ENCODE data around the gene SORD.
"Not testable (repeated sequence)": the region's sequence is repeated elsewhere in the genome, so short reads cannot be mapped to it uniquely, and the experiment has no call there.

SORD gene

DNA sequence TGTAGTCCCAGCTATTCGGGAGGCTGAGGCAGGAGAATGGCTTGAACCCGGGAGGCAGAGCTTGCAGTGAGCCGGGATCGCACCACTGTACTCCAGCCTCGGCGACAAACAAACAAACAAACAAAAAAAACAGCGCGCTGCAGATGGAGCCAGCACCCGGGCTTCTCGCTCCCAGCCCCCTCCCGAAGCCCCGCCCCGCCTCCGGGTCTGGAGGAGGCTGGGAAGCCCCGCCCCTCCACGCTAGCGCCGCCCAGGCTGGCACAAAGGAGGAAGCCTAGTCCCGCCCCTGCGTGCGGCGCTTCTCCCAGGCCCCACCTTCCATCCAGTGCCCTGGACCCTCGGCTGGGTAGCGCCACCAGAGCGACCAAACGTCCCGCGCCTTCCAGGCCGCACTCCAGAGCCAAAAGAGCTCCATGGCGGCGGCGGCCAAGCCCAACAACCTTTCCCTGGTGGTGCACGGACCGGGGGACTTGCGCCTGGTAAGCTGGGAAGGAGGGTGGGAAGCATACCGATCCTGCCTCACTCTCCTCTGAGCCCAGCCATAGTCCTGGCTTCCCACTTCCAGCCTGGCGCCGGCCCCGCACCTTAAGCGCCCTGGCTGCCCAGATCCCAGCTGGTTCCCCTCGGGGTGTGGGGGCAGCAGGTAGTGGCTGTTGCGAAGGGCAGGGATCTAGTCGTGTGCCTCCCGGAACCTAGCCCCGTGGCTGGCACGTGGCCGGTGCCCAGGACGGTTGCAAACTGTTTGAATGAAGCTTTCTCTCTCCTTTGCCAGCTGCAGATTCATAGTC lies at the start of gene SORD:
SORD (plus strand) TSS at position 325 of the 788 bp plus-strand sequence; CDS start at position 414, 89 bp downstream.
- DNase-seq (ENCODE audit: low read depth in 2 of 2) = peak; percentile 81 to 83

DNA sequence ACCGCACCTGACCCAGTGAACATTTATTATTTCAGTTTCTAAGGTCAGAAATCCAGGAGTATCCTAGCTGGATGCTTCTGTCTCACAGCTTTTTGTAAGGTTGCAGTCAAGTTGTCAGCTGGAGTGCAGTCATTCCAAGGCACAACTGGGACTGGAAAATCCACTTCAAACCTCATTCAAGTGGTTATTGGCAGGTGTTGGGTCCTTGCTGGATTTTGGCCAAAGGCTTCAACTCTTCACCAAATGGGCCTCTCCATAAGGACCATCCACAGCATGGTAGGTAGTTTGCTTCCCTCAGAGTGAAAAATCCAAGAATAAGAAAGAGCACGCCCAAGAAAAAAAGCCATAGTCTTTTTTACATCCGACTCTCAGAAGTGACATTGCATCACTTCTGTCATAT lies 46.8 kb upstream of the SORD start:
- DNase-seq (ENCODE audit: low read depth in 2 of 2) = not testable (repeated sequence)

DNA sequence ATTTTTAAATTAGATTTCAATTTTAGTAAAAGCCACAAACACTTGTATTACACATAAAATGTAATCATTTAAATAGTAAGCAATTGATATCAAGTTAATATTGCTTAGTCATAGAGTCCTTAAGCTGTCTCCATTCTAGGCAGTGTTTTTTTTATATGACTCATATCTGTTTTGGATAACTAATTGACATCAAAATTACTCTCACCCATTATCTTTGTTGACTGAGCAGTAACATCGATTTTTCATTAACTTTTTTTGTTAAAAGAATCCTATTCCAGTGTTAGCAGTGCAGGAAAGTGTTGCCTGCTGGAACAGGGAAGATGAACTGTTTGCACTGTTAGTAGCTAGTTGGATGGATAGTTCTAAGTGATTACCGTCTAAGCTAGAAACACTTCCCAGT lies 45.2 kb upstream of the SORD start:
- DNase-seq (ENCODE audit: low read depth in 2 of 2) = not testable (repeated sequence)

DNA sequence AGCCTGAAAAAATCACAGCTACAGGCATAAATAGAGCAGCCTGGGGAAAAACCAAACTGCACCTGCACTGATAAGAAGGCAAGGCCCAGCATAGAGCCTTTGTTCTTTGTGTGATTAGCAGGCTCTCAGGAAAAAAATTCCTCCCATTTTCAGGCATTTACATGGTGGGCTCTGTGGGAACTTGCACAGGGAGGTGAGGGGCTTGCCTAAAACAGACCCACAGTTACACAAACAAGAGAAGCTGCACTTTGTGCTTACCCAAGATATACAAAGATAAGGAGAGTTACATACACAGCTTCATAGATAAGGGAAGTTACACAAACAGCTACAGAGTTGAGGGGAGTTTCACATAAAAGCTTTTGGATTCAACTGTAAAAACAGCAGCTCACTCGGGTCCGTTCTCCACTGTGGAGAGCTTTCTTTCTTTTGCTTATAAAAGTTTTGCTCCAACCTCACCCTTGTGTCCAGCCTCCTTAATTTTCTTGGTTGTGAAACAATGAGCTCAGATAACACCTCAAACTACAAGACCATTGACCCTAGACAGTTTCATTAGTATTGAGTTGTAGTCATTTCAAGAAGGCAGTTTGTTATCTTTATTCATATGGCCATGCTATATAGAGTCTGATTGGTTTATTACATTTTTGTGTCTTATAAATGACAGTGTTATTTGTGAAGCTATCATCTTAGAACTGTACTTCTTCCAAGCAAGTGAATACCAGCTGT lies 43.2 kb upstream of the SORD start:
- DNase-seq (ENCODE audit: low read depth in 2 of 2) = not testable (repeated sequence)

DNA sequence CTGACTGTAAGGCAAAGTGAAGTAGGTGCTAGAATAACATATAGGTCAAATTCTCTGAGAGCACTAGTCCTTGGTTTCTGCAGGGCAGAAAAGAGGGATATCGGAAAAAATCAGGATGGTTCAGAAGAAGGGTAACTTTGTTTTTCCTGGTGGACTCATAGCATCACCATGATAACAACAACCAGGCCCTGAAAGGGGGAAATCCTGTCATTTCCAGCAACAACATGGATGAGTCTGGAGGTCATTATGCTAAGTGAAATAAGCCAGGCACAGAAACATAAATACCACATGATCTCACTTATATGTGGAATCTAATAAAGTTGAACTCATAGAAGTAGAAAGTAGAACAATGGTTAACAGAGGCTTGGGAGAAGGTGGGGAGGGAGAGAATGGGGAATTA lies 38.9 kb upstream of the SORD start:
- not testable (repeated sequence) for DNase-seq (ENCODE audit: low read depth in 2 of 2)

DNA sequence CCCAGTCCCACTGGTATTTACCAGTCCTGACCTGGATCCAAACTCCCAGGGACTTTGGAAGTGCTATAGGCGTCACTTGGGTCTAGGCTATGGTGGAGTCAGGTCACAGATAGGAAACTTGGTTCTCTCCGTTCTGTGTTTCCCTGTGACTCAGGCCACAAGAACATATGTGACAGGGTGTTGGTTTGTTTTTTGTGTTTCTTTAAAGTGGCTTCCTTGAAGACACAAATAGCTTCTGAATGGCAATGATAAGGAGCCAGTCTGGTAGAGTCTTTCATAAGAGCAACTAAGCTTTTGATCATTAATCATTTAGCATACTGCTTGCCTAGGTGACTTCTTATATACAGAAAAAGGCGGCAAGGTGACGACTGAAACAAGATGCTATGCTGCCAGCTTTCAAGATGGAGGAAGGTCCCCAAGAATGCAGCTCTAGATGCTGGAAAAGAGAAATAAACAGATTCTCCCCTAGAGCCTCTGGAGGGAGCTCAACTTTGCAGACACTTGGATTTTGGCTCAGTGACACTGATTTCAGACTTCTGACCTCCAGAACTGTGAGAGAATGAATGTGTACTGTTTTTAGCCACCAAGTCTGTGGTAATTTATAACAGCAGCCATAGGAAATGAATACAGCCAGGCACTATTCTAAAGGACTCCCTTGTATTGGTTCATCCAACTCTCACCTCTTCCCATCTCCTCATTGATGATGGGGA lies 36.5 kb upstream of the SORD start:
- DNase-seq (ENCODE audit: low read depth in 2 of 2) = not testable (repeated sequence)

DNA sequence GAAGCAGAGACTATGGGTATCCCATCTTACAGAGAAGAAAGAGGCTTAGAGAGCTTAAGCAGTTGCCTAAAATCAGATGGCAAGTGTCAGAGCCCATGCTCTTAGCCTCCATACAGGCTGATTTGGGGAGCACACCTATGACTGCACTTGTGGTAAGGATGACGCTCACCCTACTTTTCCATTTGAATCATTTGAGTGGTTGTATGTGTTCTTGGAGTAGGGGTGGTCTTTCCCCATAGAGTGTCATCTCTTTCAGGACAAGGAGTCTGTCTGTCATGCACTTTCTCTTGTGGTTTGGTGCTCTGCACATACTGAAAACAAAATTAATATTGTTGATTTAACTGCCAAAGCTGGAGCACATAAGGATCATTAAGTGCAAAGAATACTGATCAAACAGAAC lies 35.3 kb upstream of the SORD start:
- DNase-seq (ENCODE audit: low read depth in 2 of 2) = not testable (repeated sequence)

DNA sequence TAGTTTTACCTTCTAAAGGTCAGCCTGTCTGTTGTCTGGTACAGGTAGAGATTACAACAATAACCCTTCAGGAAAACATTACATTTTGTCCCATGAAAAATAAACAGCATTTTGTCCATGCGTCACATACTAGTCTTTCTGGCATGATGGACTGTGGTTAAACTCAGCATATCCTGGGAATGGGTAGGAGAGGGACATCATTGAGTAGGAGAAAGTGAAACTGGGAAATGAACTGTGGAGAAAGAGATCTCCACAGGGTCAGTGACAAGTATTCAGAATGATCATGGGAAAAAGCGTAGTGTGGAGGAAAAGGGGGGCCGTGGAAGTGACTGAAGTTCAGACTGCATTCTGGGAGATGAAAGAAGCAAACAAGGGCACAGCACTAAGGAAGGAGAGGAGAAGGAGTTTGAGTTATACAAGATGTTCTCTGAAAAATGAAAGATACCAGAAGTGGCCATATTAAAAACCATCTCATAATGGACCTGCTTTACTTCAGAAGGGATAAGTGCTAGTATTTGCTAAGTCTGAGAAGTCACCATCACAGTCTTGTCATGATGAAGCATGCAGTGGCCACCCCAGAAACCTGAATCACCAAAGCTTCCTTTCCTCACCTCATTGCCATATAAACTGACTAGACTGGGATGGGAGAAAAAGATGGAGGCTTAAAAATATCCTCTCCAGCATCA lies 34.7 kb upstream of the SORD start:
- not testable (repeated sequence) for DNase-seq (ENCODE audit: low read depth in 2 of 2)

DNA sequence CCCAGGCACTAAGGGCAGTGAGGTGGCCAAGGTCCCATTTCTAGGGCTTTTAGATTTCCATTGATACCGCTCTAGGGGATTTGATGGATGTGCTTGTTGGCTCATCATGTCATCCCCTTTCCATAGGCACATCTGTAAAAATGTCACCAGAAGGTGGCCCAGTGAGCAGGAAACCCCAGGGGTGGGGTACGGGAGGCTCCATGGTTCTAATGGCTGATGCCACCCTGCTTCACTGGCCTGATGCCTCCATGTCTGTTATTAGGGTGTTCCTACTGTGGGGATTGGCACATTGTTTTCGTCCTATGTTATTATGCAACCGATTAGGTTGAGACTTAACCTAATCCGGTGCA lies 34.1 kb upstream of the SORD start:
- not testable (repeated sequence) for DNase-seq (ENCODE audit: low read depth in 2 of 2)

DNA sequence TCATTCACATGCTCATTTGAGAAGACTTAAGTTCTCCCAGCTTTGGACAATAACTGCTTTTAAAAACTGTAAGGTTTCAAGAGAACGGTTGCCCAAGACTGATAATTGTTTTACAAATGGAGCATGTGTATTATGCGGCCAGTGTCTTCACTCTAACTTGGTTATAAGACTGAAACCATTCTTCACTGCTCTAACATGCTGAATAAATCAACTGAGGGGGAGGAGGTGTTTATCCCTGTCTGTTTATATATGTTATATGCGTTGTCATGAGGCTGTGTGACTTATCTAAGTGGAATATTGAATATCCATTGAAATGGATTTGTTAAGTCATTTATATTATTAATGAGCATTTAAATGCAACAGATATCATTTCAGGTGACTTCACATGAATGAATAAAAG lies 25.4 kb upstream of the SORD start:
- not testable (repeated sequence) for DNase-seq (ENCODE audit: low read depth in 2 of 2)

DNA sequence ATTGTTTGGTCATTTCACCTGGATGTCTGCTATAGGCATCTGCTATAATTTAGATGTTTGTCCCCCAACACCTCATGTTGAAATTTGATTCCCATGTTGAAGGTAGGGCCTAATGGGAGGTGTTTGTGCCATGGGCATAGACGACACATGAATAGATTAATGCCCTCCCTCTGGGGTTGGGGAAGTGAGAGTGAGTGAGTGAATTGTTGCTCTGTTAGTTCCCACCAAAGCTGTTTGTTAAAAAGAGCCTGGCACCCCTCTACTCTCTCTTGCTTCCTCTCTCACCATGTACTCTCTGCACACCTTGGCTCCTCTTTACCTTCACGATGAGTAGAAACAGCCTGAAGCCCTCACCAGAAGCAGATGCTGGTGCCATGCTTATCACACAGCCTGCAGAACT lies 23.9 kb upstream of the SORD start:
- DNase-seq (ENCODE audit: low read depth in 2 of 2) = no peak

DNA sequence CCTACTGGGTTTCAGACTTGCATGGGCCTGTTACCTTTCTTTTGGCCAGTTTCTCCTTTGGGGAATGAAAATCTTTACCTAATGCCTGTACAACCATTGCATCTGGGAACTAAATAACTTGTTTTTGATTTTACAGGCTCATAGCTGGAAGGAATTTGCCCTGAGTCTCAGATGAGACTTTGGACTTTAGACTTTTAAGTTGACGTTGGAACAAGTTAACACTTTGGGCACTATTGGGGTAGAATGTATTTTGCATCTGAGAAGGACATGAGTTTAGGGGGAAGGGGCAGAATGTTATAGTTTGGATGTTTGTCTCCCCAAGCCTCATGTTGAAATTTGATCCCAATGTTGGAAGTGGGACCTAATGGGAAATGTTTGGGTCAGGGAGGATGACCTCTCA lies 21.8 kb upstream of the SORD start:
- not testable (repeated sequence) for DNase-seq (ENCODE audit: low read depth in 2 of 2)

DNA sequence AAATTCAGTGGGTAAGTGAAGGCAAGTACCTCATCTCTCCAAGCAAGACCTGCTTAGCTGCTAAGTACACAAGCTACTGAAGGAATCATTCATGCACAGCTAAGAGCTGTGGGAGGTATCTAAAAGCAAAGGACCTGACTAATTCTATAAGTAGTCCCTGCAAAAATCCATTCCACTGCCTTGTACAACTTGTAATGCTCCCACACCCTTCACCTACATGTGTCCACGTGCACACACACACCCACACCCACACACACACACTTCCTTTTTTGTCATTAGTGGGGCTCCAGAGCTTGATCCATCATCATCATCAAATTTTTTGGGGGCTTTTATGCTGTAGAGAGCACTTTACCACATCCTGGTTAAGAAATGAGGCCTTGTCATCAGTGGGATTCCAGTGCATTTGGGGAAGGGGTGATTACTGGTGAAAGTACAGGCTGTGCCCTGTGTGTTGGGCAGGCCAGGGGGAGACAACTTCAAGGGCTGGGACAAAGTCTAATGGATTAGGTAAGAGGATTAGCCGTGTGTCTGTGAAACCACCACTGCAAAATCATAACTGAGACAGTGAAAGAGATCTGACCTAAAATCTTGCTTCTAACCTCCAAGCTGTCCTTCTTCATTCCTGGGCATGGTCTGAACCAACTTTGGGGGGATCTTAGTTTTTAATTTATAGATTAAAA lies 19.1 kb upstream of the SORD start:
- DNase-seq (ENCODE audit: low read depth in 2 of 2) = not testable (repeated sequence)

DNA sequence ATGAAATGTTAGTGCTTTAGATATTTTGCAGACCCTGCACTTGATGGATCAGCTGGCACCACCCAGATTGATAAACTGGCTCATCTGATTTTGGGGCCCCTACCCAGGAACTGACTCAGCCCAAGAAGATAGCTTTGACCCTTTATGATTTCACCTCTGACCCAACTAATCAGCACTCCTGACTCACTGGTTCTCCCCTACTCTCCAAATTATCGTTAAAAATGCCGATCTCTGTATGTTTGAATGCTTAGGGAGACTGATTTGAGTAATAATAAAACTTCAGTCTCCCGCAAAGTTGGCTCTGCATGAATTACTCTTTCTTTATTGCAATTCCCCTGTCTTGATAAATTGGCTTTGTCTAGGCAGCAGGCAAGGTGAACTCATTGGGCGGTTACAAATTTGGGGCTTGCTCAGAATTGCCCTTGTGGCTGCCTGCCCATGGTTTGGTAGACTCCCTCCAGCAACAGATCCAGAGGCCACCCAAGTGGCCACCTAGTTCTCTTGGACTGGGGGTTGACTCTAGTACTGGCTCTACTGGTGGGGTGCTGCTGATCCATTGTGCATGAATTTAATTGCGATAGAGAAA lies 18.3 kb upstream of the SORD start:
- DNase-seq (ENCODE audit: low read depth in 2 of 2) = not testable (repeated sequence)

DNA sequence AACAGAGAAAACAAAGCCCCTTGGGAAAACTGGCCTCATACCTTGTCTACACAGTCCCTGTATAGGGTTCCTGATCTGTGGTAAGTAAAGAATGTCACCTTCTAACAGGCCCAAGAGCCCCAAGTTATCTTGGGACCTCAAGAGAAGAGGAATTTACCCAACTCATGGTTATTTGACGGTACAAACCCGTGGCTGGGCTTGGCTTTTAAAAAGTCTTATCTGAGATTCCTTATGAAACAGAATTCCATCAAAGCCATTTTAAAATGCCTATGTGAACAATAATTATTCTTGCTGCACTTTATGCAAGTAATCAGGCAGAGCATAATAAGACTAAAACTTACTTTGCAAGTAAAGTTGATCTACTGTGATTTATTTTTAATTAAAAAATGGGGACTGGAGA lies 13.9 kb upstream of the SORD start:
- no peak for DNase-seq (ENCODE audit: low read depth in 2 of 2)

DNA sequence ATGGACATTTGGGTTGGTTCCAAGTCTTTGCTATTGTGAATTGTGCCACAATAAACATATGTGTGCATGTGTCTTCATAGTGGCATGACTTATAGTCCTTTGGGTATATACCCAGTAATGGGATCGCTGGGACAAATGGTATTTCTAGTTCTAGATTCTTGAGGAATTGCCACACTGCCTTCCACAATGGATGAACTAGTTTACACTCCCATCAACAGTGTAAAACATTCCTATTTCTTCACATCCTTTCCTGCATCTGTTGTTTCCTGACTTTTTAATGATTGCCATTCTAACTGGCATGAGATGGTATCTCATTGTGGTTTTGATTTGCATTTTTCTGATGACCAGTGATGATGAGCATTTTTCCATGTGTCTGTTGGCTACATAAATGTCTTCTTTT lies 7.9 kb upstream of the SORD start:
- DNase-seq (ENCODE audit: low read depth in 2 of 2) = not testable (repeated sequence)

DNA sequence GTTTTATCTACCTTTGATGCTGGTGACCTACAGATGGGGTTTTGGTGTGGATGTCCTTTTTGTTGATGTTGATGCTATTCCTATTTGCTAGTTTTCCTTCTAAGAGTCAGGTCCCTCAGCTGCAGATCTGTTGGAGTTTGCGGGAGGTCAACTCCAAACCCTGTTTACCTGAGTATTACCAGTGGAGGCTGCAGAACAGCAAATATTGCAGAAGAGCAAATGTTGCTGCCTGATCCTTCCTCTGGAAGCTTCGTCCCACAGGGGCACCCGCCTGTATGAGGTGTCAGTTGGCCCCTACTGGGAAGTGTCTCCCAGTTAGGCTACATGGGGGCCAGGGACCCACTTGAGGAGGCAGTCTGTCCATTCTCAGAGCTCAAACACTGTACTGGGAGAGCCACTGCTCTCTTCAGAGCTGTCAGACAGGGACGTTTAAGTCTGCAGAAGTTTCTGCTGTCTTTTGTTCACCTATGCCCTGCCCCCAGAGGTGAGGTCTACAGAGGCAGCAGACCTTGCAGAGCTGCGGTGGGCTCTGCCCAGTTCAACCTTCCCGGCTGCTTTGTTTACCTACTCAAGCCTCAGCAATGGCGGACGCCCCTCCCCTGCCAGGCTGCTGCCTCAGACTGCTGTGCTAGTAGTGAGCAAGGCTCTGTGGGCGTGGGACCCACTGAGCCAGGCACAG lies 2.6 kb upstream of the SORD start:
- not testable (repeated sequence) for DNase-seq (ENCODE audit: low read depth in 2 of 2)

DNA sequence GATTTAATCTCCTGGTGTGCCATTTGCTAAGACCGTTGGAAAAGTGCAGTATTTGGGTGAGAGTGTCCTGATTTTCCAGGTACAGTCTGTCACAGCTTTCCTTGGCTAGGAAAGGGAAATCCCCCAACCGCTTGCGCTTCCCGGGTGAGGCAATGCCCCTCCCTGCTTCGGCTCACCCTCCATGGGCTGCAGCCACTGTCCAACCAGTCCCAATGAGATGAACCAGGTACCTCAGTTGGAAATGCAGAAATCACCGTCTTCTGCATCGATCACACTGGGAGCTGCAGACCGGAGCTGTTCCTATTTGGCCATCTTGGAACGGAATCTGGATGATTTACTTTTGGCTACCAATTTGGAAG lies 2.1 kb upstream of the SORD start:
- DNase-seq (ENCODE audit: low read depth in 2 of 2) = not testable (repeated sequence)

DNA sequence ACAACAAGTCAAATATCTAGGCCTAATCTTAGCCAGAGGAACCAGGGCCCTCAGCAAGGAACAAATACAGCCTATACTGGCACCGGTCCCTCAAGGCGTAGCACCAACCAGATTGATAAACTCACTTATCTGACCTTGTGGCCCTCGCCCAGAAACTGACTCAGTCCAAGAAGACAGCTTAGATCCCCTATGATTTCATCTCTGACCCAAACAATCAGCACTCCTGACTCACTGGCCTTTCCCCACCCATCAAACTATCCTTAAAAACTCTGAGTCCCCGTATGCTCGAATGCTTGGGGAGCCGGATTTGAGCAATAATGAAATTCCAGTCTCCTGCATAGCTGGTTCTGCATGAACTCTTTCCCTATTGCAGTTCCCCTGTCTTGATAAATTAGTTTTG lies 1.6 kb upstream of the SORD start:
- no peak for DNase-seq (ENCODE audit: low read depth in 2 of 2)

DNA sequence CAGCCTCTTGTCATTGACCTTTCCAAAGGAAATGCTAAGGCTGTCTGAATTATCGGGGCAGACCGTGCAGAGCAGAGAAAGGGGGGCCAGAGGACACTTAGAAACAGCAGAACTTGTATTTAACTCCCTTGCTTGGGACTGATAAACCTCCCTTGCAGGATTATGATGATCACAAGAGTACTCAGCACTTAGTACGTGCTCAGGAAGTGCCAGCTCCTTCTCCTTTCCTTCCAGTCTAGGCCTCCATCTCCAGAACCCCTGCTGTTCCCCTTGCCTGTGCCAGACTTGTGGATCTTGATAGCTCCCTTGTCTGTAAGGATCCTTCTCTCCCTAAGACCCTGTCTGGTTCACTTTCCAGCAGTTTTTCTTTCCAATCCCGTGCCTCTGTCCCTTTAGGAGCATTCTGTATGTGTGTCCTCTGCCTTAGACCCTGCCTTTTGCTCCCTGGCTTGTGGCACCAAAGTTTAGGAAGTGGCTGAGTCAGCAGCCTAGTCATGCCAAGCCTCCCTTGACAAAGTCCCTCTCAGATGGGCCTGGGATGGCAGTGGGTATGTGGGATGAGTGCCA lies 747 bp downstream of the SORD start:
- no peak for DNase-seq (ENCODE audit: low read depth in 2 of 2)
